ENCODE measurements around the gene CYTH1. TPM values are rescaled to one million over a fixed set of nuclear protein-coding genes. Genes with fewer than 3 reads are reported as not detected.

Gene CYTH1
- total RNA-seq, 1 experiment from 2014 or later = 9.7 TPM

- H3K14ac ChIP-seq (ENCODE audit: insufficient read depth, low read length) = no peak overlapping the region
- H3K79me1 ChIP-seq (ENCODE audit: insufficient read depth, low read depth, low read length, poor library complexity, severe bottlenecking) = no peaks in the 10 kb centered on the region
- Mint-ChIP-seq H3K9me3 (no peaks in the 10 kb centered on the region), H3K4me3 (no peak overlapping the region), H3K27ac (peak overlapping the region in 2 of 3 experiments; percentile 83 to 85; a peak in 3 of 7 replicates), H3K36me3 (ENCODE audit: insufficient read depth in 1 of 3, low read depth in 3 of 3) (peaks cover 60 to 89% (median 83%) of the 10 kb centered on the region in 3 experiments; a peak in 6 of 7 replicates), H3K4me1 (no peaks in the 10 kb centered on the region), H3K27me3 (ENCODE audit: low read depth) (no peaks in the 10 kb centered on the region; the same call in 1 of the 2 replicates)
- no peak overlapping the region for H2BK20ac ChIP-seq (ENCODE audit: low read depth, low read length, poor library complexity, severe bottlenecking)
- H2AFZ ChIP-seq (ENCODE audit: low read length) = no peak overlapping the region
- no peaks in the 10 kb centered on the region for H4K20me1 ChIP-seq (ENCODE audit: control insufficient read depth, insufficient read depth, insufficient read length)
- H3K18ac ChIP-seq (ENCODE audit: insufficient read length, low read depth, low read length) = no peak overlapping the region
- no peak overlapping the region for H2BK5ac ChIP-seq (ENCODE audit: insufficient read length, low read length)
- H2AK5ac ChIP-seq (ENCODE audit: insufficient read length, low read length) = no peak overlapping the region
- no peaks in the 10 kb centered on the region for H3K27me3 ChIP-seq (ENCODE audit: insufficient read depth, low read length)
- no CpG with 5 or more reads among the region's 9 CpGs for WGBS (ENCODE audit: extremely low coverage, insufficient read length, low lambda C conversion rate)
- no peak overlapping the region for H4K8ac ChIP-seq (replicated peaks; ENCODE audit: insufficient read length, low read depth, low read length)
- no peak for DNase-seq
- no peak overlapping the region for H3K23ac ChIP-seq (ENCODE audit: insufficient read length, low read depth, low read length)
- H2BK15ac ChIP-seq (ENCODE audit: low read depth, low read length) = no peak overlapping the region
- no peak overlapping the region for H3K4ac ChIP-seq (ENCODE audit: low read depth, low read length)
- TF ChIP-seq, protein P1, sequence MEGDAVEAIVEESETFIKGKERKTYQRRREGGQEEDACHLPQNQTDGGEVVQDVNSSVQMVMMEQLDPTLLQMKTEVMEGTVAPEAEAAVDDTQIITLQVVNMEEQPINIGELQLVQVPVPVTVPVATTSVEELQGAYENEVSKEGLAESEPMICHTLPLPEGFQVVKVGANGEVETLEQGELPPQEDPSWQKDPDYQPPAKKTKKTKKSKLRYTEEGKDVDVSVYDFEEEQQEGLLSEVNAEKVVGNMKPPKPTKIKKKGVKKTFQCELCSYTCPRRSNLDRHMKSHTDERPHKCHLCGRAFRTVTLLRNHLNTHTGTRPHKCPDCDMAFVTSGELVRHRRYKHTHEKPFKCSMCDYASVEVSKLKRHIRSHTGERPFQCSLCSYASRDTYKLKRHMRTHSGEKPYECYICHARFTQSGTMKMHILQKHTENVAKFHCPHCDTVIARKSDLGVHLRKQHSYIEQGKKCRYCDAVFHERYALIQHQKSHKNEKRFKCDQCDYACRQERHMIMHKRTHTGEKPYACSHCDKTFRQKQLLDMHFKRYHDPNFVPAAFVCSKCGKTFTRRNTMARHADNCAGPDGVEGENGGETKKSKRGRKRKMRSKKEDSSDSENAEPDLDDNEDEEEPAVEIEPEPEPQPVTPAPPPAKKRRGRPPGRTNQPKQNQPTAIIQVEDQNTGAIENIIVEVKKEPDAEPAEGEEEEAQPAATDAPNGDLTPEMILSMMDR (conservative IDR thresholded peaks at IDR 0.05) = no peak
- no peak overlapping the region for H2BK12ac ChIP-seq (ENCODE audit: insufficient read length, low read depth, low read length)
- H3K4me1 ChIP-seq (ENCODE audit: insufficient read depth, low read length) = no peaks in the 10 kb centered on the region
- no peak overlapping the region for H3K9ac ChIP-seq (ENCODE audit: extremely low read depth, insufficient read length, low read length)
- no peaks in the 10 kb centered on the region for H3K9me3 ChIP-seq (ENCODE audit: control insufficient read depth, low read depth, low read length)
- H3T11ph ChIP-seq (ENCODE audit: low read length) = no peak overlapping the region
- H4K5ac ChIP-seq (ENCODE audit: insufficient read length, low read depth, low read length) = no peak overlapping the region
- no peak overlapping the region for H3K56ac ChIP-seq (ENCODE audit: insufficient read length, low read depth, low read length)
- no peaks in the 10 kb centered on the region for H3K79me2 ChIP-seq (ENCODE audit: insufficient read depth, low read length)
- H3K27ac ChIP-seq (ENCODE audit: insufficient read length, low read depth, low read length) = no peak overlapping the region
- H3K4me2 ChIP-seq (ENCODE audit: insufficient read depth, insufficient read length, low read length) = no peak overlapping the region
- no peaks in the 10 kb centered on the region for H3K23me2 ChIP-seq (ENCODE audit: insufficient read length, low read depth, low read length, poor library complexity, severe bottlenecking)
- no peak overlapping the region for H4K91ac ChIP-seq (ENCODE audit: insufficient read length, low read depth, low read length)
- H2BK120ac ChIP-seq (ENCODE audit: low read depth, low read length, poor library complexity, severe bottlenecking) = no peak overlapping the region
These were observed 24.4 kb upstream of the CYTH1 start for GRCh38 chr17:78806451-78806850.
